Esophagus muscularis mucosa (tissue), 3 donors: ENCODE results near the gene RSAD1.

ENCODE experiments used
- CTCF ChIP-seq, 3 experiments: fragments of 200-600 bp in 2 of 3; fragments of 450-650 bp in 1 of 3; sonication (generic) in 2 of 3; IDR thresholded peaks; one replicate each; pipeline ENCODE4 v1.5.1; 2017 to 2019; ENCODE audit warnings: antibody characterized with exemption in 3 of 3, mild to moderate bottlenecking in 2 of 3, moderate library complexity in 1 of 3
- POLR2A ChIP-seq: fragments of 450-650 bp; IDR thresholded peaks from one replicate; pipeline ENCODE4 v1.6.1; 2017; ENCODE audit warnings: antibody characterized with exemption, moderate library complexity, mild to moderate bottlenecking, low read depth
- POLR2AphosphoS5 ChIP-seq, 2 donors: sonication (generic); formaldehyde crosslinking; IDR thresholded peaks; one replicate each; pipeline ENCODE4 v1.6.1; 2017; ENCODE audit warnings: antibody characterized with exemption in 2 of 2

- TF ChIP-seq CTCF (IDR thresholded peaks at IDR 0.05) = no peak
- no peak for TF ChIP-seq POLR2A
- TF ChIP-seq POLR2AphosphoS5 (IDR thresholded peaks at IDR 0.05) = no peak
Measured at GRCh38 chr17:50452630-50453300, 25.9 kb upstream of the RSAD1 start.
